GM19455 (cell line): ENCODE data around the gene GALNT9.

Source experiments
- ATAC-seq: cut with Tn5 transposase; IDR thresholded peaks from one replicate; pipeline ENCODE4 v1.9.1; 2021; ENCODE audit not compliant: unreplicated experiment

Gene GALNT9

DNA sequence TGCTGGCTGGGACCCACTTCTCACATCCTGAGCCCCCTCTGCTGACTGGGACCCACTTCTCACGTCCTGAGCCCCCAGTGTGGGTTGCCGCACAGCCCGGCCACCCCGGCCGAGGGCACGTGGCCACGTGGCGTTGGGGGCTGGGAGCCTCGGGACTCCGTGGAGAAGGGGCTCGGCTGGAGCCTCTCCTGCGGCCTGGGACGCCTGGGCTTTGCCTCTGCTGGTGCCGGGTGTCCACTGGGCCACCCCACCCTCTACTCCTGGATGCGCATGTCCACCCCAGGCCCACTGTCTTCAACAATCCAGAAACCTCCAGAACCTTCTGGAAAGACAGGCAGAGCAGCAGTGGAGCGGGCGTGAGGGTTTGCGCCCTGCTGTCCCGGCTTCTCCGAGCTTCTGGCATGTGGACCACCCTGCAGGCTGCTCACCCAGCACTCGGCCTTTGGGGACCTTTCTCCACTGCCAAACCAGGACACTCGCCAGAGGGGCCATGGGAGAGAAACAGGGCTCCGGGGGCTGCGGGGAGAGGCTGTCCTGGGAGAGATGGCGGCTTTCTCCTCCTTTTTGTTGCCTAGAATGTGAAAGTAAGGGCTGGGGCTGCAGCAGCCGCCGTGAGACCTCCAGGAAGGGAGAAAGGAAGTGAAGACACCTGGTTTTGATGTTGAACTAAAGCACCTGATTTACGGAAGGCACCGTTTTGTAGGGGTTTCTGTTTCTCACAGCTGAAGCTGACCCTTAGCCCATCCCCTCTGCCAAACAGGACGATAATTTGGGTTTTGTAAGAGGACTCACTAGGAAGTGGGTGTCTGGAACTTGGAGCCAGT is 155.2 kb downstream of the GALNT9 start:
- no peak for ATAC-seq

DNA sequence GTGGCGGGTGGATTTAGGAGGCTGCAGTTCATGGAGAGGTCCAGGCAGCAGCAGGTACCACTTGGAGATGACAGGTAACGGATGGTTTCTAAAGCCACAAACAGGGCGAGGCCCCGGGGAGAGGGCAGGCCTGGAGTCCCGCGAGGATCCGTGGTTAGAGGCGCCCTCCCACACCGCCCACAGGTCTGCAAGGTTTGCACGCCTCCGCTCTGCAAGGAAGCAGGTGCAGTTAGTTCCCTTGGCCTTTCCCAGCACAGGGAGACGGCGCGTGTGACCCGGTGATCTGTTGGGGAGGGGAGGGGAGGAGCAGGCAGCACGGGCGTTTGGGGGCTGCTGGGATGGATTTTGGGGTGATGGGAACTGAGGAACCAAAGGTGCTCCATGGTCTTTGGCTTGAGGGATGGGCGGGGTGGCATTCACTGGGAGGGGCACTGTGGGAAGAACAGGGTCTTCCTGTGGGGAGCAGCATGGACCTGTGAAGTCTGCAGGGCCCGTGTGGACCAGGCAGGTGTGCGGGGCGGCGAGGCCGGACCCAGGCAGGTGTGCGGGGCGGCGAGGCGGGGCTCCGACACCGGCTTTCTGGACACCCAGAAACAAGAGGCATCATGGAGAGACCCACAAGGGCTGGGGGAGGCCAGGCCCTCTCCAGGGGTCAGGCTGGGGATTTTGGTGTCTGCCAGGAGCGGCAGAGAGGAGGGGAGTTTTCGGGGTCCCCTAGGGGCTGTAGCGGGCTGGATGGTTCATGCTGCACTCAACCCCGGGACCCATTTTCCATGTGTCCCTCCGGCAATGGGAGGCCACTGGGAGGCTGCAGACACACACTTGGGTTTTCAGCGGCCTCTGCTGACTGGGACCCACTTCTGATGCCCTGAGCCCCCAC is 156.0 kb downstream of the GALNT9 start:
- ATAC-seq = no peak

DNA sequence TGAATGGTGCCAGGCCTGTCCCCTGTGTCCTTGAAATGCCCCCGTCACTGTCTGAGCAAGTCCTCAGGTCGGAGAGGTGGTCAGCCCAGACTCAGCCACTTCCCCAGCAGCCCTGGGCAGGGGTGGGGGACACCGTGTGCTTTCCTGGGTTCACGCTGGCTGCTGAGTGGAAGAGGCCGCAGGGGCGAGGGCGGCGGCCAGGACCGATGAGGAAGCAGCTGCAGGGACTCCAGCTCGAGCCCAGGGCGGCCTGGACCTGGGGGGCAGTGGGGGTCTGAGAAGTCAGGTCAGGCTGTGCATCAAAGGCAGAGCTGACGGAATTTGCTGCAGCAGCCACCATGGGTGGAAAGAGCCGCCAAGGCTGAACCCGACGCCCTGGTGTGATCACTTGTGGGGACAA is 156.8 kb downstream of the GALNT9 start:
- no peak for ATAC-seq

DNA sequence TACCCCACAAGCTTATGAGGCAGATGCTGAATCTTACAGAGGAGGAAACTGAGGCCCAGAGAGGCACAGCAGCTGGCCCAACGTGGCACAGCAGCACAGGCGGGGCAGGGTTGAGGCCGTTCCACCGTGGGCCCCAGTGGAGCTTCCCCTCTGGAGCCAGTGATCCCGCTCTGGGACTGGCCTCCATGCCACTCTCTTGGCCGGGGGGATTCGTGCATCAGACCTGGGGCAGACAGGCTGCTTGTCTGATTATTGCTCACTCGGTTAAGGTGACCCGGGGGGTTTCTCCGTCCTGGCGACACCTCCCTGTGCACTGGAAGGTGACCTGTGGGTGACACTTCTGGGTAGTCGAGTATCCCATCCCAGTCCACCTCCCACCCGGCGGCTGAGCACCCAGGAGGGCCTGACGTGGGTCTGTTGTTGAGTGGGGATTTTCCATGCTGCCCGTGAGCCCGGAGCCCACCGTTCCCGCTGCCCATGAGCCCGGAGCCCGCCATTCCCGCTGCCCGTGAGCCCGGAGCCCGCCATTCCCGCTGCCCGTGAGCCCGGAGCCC is 157.3 kb downstream of the GALNT9 start:
- ATAC-seq = no peak

DNA sequence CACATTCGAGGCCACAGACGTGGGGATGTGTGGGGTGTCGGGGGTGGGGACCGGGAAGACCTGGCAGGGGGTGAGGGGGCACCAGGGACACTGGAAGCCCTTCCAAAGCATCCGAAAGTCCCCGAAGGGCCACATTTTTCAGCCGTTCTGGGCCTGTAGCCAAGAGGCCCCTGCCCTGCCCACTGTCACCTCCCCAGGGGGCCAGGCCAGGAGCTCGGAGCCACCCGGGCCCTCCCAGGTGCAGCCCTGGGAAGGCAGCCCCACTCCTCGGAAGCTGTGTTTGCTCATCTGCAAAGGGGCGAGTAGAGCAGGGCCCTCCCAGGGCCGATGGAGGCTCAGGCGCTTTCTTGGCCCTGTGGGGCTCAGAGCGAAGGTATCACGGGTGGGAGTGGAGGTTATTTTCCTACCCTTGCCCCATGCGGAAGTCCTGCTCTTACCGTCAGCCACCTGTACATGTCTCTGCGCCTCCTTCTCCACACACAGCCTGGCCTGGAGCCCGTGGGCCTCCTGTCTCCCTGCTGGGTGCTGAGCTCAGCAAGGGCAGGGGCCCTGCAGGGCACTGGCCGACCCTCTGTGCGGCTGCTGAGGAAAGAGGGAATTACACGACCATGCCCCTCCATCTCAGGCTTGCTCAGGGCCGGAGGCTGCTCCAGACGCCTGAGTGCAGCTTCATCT is 158.0 kb downstream of the GALNT9 start:
- no peak for ATAC-seq

DNA sequence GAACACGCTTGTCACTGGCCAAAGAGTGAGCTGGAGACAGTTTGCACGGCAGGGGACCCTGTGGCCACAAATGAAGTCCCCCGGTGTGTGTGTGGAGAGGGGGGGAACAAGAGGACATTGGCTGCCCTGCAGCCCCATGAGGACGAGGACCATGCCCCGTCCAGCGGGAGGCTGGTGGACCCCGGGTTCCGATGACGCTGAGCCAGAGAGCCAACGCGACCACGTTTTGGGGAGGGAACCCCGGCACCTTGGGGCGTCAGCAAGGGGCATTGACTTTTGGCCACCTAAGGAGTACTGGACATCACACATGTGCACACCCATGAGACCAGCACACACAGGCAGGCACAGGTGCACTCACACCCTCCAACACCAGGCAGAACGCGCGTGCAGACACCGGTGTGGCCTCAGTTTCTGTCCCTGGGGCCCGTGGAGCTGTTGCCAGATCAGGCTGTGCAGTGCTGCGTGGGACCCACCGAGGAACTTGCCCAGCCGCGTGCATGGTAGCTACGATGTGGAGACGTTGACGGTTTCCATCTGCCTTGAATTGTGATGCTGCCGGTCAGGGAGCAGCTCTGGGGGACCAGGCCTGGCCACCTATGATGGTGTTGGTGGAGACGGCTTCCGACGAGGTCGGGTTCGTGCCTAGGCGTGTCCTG is 158.6 kb downstream of the GALNT9 start:
- ATAC-seq = no peak

DNA sequence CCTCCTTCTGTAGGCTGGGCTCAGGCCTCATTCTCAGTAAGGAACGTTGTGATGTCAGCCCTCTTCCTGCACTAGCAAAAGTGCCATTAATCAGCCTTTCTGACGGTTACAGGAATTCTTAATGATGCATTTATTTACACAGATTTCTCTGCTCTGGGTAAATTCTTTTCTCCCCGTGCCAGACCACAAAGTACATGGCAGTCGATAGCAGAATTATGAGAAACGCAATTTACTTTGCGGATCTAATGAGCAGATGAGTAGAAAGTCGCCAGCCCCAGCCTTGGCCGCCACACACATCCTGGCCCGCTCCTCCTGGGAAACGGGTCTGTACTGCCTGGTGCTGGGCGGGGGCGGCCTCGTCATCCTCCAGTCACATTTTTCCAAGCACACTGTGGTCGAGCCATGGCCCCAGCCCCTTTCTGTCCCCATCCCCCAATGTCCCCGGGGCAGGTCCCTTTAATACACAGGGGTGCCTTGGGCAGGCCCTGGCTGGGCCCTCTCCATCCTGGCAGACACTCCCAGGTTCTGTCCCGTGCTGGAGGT is 159.2 kb downstream of the GALNT9 start:
- no peak for ATAC-seq

DNA sequence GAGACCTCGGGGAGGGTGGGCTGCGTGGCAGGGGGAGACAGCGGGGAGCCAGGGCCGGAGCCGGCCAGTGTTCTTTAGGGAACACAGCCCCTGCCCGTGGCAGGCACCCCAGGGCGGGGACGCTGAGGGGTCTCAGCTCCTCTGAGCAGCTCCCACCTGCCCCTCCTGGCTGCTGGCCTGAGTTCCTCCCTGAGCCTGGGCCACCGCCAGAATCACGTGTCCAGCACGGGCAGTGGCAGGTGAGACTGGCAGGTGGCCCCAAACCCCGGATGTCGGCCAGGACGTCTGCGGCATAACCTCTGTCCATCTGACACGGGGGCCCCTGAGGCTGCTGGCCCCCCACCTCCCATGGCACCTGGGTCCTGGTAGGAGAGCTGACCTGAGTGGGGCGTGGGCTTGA is 160.0 kb downstream of the GALNT9 start:
- no peak for ATAC-seq

DNA sequence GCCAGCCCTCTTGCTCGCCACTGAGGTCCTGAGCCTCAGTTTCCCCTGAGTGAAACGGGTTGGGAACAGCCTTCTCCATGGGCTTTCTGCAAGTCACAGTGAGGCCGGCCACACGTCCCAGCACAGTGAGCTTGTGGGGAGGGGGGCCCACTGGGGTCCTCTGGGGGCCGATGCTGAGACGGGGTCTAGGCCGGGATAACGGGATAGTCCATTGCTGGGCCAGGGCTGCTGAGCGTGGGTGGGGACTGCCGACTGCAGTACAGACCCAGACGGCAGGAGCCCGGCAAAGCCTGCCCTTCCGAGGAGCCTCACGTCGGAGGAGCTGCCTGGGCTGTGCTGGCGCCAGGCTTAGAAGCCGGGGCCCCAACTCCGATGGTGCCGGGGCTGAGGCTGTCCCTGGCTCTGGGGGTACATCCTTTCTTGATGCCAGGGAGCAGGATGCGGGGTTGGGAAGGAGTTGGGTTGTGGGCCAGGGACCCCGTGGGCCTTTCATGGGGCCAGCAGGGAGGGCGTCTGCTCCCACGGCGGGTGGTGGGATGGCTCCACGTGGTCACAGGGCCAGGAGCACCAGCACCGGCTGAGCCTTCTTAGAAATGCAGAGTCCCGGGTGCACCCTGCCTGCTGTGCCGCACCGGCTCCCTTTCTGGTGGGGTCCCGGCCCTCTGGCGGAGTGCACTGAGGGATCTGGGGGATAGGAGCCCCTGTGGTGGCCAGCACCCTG is 160.9 kb downstream of the GALNT9 start:
- no peak for ATAC-seq

DNA sequence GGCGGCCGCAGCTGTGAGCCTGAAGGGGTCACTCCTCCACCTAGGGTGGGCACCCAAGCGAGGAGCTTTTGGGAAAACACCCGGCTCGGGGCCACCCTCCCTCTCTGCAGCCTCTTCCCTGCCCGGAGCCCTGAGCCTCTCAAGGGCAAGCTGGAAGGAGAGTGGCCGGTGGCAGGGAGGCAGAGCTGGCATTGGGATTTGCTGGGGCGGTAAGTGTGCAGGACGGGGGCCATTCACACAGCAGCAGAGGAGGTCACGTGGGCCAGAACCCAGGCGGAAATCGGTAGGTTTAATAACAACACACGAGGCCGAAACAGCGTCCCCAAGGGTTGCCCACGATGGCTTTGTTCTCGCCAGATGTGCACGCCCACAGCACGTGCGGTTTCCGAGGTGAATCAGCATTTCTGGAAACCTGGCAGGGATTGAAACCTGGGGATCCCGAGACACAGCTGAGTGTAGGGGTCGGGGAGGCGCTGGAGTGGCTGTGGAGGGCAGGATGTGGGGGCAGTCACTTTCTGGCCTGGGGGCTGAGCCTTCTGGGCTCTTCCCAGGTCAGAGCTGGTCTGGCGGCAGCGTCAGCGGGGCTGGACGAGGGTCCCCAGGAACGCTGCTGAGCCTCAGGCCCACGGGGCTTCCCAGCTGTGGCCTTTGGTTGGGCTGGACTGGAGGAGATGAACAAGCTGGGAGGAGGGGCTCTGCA is 161.6 kb downstream of the GALNT9 start:
- no peak for ATAC-seq

DNA sequence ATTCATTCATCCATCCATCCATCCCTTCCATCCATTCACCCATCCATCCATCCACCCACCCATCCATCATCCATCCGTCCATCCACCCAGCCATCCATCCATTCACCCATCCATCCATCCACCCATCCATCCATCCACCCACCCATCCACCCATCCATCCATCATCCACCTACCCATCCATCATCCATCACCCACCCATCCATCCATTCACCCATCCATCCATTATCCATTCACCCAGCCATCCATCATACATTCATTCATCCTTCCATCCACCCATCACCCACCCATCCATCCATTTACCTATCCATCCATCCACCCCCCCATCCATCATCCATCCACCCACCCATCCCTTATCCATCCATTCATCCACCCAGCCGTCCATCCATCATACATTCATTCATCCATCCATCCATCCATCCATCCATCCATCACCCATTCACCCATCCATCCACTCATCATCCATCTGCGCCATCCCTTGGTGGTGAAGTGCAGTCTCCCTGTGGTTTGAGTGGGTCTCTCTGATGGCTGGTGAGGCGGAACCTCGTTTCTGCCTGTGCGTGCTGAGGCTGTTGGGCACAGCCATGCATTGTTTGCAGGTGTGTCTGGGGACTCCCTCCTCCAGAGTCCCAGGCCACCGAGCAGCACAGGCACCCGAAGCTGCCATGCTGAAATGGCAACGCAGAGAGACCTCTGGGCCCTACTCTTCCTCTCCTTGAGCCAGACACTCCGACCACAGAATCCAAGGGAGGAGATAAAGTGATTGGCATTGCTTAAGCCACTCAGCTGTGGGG is 162.4 kb downstream of the GALNT9 start:
- ATAC-seq = no peak

DNA sequence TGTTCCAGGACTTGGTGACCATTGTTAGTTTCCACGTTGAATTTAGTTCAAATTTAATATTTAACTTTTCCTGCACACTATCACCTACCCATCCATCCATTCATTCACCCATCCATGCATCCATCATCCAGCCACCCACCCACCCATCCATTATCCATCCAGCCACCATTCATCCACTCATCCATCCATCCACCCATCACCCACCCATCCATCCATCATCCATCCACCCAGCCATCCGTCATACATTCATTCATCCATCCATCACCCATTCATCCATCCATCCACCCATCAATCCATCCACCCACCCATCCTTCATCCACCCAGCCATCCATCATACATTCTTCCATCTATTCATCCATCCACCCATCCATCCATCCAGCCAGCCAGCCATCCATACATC is 163.3 kb downstream of the GALNT9 start:
- ATAC-seq = no peak

DNA sequence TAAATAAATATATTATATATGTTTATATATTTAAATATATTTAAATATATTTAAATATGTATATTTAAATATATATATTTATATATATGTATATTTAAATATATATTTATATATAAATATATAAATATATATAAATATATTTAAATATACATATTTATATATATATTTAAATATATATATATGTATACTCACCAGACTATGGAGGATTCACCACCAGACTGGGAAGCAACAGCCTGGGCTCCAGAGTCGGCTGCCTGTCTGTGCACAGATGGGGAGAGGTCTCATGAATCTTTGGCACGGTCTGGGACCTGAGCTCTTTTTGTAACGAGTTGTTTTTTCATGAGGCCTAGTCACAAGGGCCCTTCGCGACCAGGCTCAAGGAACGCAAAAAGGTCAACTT is 163.8 kb downstream of the GALNT9 start:
- no peak for ATAC-seq

DNA sequence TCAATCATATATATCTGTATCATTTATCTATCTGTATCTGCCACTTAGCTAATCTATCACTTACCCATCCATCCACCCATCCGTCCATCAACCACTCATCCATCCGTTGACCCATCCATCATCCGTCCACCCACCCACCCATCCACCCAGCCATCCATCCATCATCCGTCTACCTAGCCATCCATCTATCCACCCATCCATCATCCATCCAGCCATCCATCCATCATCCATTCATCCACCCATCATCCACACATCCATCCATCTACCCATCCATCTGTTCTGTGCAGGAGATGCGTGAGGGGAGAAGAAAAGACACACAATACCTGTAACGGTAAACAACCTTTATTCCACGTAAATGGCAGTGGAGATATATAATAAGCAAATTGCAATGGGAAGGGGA is 165.0 kb downstream of the GALNT9 start:
- no peak for ATAC-seq

DNA sequence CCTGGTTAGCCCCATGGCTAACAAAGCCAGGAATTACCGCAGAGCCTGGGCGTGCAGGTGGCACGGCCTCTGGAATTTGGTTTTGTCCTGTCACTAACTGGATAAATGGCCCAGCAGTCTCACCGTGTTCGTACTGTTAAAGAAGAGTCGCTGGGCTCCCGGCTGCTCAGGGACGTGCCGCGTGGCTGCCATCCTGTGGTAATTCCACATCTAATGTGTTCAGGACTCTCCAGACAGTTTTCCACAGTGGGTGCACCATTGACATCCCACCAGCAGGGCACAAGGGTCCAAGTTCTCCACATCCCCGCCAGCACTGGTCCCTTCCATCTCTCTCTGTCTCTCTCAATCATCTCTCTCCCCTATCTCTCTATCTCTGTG is 165.5 kb downstream of the GALNT9 start:
- no peak for ATAC-seq

DNA sequence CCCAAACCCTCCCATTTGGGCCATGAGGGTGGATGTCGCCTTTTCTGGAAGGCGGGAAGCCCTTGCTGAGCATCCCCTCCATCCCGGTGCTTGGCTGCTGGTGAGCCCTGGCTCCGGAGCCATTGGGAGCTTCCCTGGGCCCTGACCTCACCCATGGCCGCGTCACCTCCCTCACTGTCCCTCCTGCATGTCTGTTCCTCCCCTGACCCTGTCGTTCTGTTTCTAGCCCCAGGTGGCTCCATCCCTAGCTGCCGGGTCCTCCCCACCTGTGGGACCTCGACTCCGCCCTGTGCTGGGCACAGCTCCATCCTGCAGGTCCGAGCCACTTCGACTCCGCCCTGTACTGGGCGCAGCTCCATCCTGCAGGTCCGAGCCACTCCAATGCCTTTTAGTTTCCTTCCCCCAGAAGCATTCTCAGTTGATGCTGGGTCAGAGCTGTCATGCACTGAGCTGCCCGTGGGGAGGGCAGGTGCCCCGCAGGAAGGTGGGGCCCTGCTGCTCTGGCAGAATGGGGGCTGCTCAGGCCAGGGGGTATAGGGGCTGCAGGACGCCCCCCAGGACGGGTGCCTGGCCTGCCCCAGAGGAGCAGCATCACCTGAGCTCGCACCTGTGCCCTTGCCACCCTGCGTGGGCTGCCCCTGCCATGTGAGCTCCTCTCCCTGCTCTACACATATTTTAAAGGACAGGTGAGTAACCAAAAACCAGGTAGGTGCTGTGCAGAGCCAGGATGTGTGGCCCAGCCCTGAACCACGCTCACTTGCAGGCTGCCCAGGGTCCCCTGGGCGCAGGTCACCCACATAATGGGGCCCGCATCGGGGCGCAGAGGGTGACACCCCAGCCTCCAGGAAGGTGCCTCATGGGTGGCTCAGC is 166.1 kb downstream of the GALNT9 start:
- no peak for ATAC-seq

DNA sequence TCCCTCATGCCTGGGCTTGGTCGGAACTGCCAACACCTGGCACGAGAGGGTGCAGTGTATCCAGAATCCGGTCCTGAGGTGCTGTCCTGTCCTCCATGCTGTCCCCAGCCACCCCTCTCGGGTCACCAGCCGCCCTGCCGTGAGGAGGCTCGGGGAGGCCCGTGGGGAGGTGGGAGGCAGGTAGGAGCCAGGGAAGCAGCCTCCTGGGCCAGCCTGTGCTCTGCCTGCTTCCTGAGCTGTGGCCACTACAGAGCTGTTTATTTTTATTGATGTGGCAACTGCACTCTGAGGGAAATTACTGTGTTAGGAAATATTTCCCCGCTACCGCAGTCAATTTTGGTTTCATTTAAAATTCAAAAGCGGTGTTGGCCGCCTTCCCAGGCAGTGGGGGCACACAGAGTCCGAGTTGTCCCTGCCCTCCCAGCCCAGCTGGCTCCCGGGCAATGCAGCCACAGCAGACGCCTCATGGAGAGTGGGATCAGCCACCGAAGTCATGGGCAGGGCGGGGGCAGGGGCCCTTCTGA is 166.8 kb downstream of the GALNT9 start:
- ATAC-seq = no peak
